Activated CD4-positive, alpha-beta memory T cell treated with anti-CD3 and anti-CD28 coated beads, Interleukin-2, amount 10 ng/mL, durations not matched to agents 7 days and 5 days (primary cell): ENCODE measurements around the gene BHLHA15. TPM values are rescaled to one million over a fixed set of nuclear protein-coding genes. Genes with fewer than 3 reads are reported as not detected.

Source experiments
- CTCF ChIA-PET: fragments of 350-600 bp; sonication (Branson Sonifier 250); formaldehyde crosslinking; loops from one replicate; lab custom pipeline; 2021; ENCODE audit warnings: antibody characterized with exemption, inconsistent platforms; lab: Charles Lee
- POLR2A ChIA-PET: fragments of 350-600 bp; sonication (Branson Sonifier 250); formaldehyde crosslinking; loops from one replicate; lab custom pipeline; 2021; ENCODE audit warnings: antibody characterized with exemption; lab: Charles Lee
- DNase-seq: peaks from one replicate; pipeline ENCODE4 v3.0.0-alpha.2; 2020
- H3K27ac Mint-ChIP-seq: one replicate; pipeline ENCODE4 v1.8.0; 2021; ENCODE audit warnings: mild to moderate bottlenecking, mixed read lengths
- H3K27me3 Mint-ChIP-seq: one replicate; pipeline ENCODE4 v1.8.0; 2021; ENCODE audit warnings: mixed read lengths
- H3K36me3 Mint-ChIP-seq: one replicate; pipeline ENCODE4 v1.8.0; 2021; ENCODE audit warnings: low read depth, mixed read lengths
- H3K4me1 Mint-ChIP-seq: one replicate; pipeline ENCODE4 v1.8.0; 2021; ENCODE audit warnings: mixed read lengths
- H3K4me3 Mint-ChIP-seq: one replicate; pipeline ENCODE4 v1.8.0; 2021; ENCODE audit warnings: mild to moderate bottlenecking, mixed read lengths
- H3K9me3 Mint-ChIP-seq: one replicate; pipeline ENCODE4 v1.8.0; 2021; ENCODE audit warnings: mixed read lengths
- total RNA-seq, 2 experiments: library from RNA; stranded (reverse); gene quantifications; one replicate each; pipeline ENCODE4 v1.2.3, GENCODE V29; 2021

Gene BHLHA15
- total RNA-seq, 2 experiments from 2014 or later = 0.43 TPM

GRCh38 chr7:98236355-98237185 is 25.3 kb downstream of the BHLHA15 start:
- POLR2A ChIA-PET = no interaction called here
- H3K4me1 Mint-ChIP-seq = no peaks in the 10 kb centered on the region
- no peaks in the 10 kb centered on the region for H3K9me3 Mint-ChIP-seq
- CTCF ChIA-PET = no interaction called here
- H3K27ac Mint-ChIP-seq = no peak overlapping the region
- no peaks in the 10 kb centered on the region for H3K27me3 Mint-ChIP-seq
- H3K4me3 Mint-ChIP-seq = no peak overlapping the region
- peaks cover 40% of the 10 kb centered on the region for H3K36me3 Mint-ChIP-seq
- DNase-seq = no peak

GRCh38 chr7:98238076-98238475 is 26.8 kb downstream of the BHLHA15 start:
- no peak overlapping the region for H3K27ac Mint-ChIP-seq
- peaks cover 43% of the 10 kb centered on the region for H3K36me3 Mint-ChIP-seq
- ChIA-PET POLR2A (no interaction called here), CTCF (no interaction called here)
- no peaks in the 10 kb centered on the region for H3K9me3 Mint-ChIP-seq
- no peak overlapping the region for H3K4me3 Mint-ChIP-seq
- H3K27me3 Mint-ChIP-seq = no peaks in the 10 kb centered on the region
- no peaks in the 10 kb centered on the region for H3K4me1 Mint-ChIP-seq
- DNase-seq = no peak

- H3K27me3 Mint-ChIP-seq = no peaks in the 10 kb centered on the region
- H3K9me3 Mint-ChIP-seq = no peaks in the 10 kb centered on the region
- POLR2A ChIA-PET = no interaction called here
- H3K36me3 Mint-ChIP-seq = peaks cover 40% of the 10 kb centered on the region
- CTCF ChIA-PET = interaction anchor here (1.1 kb wide), 1 partner anchor 11 kb away, joined by 3 read pairs; no protein-coding TSS in a partner anchor
- H3K4me3 Mint-ChIP-seq = no peak overlapping the region
- H3K27ac Mint-ChIP-seq = no peak overlapping the region
- no peak for DNase-seq
- H3K4me1 Mint-ChIP-seq = no peaks in the 10 kb centered on the region
Measured at GRCh38 chr7:98238976-98239375, 27.7 kb downstream of the BHLHA15 start.

- H3K36me3 Mint-ChIP-seq = peaks cover 41% of the 10 kb centered on the region
- ChIA-PET POLR2A (interaction anchor here (0.9 kb wide), 1 partner anchor 10 kb away, joined by 5 read pairs; no protein-coding TSS in a partner anchor), CTCF (no interaction called here)
- H3K27me3 Mint-ChIP-seq = no peaks in the 10 kb centered on the region
- H3K4me3 Mint-ChIP-seq = no peak overlapping the region
- no peaks in the 10 kb centered on the region for H3K9me3 Mint-ChIP-seq
- H3K4me1 Mint-ChIP-seq = no peaks in the 10 kb centered on the region
- no peak overlapping the region for H3K27ac Mint-ChIP-seq
- DNase-seq = peak; percentile 23
Measured at GRCh38 chr7:98240961-98241673, 29.9 kb downstream of the BHLHA15 start.

- DNase-seq = no peak
- CTCF ChIA-PET = no interaction called here
- Mint-ChIP-seq H3K27me3 (no peaks in the 10 kb centered on the region), H3K9me3 (no peaks in the 10 kb centered on the region), H3K4me1 (no peaks in the 10 kb centered on the region), H3K4me3 (no peak overlapping the region), H3K27ac (no peak overlapping the region), H3K36me3 (peaks cover 38% of the 10 kb centered on the region)
- POLR2A ChIA-PET = interaction anchor here (0.9 kb wide), 1 partner anchor 9 kb away, joined by 5 read pairs; no protein-coding TSS in a partner anchor
Measured at GRCh38 chr7:98241674-98242241, 30.5 kb downstream of the BHLHA15 start.

- POLR2A ChIA-PET = interaction anchor here (0.9 kb wide), 1 partner anchor 8 kb away, joined by 5 read pairs; no protein-coding TSS in a partner anchor
- Mint-ChIP-seq H3K9me3 (no peaks in the 10 kb centered on the region), H3K4me1 (no peaks in the 10 kb centered on the region), H3K27me3 (no peaks in the 10 kb centered on the region), H3K27ac (no peak overlapping the region), H3K36me3 (peaks cover 39% of the 10 kb centered on the region), H3K4me3 (no peak overlapping the region)
- CTCF ChIA-PET = no interaction called here
- no peak for DNase-seq
Measured at GRCh38 chr7:98242342-98242741, 31.1 kb downstream of the BHLHA15 start.

GRCh38 chr7:98242934-98243333 is 31.7 kb downstream of the BHLHA15 start:
- H3K9me3 Mint-ChIP-seq = no peaks in the 10 kb centered on the region
- POLR2A ChIA-PET = no interaction called here
- no peak for DNase-seq
- no peak overlapping the region for H3K4me3 Mint-ChIP-seq
- no peaks in the 10 kb centered on the region for H3K27me3 Mint-ChIP-seq
- CTCF ChIA-PET = no interaction called here
- peaks cover 41% of the 10 kb centered on the region for H3K36me3 Mint-ChIP-seq
- H3K4me1 Mint-ChIP-seq = peaks cover 1% of the 10 kb centered on the region
- no peak overlapping the region for H3K27ac Mint-ChIP-seq

GRCh38 chr7:98244871-98245270 is 33.6 kb downstream of the BHLHA15 start:
- no peaks in the 10 kb centered on the region for H3K9me3 Mint-ChIP-seq
- CTCF ChIA-PET = no interaction called here
- H3K27me3 Mint-ChIP-seq = no peaks in the 10 kb centered on the region
- POLR2A ChIA-PET = no interaction called here
- H3K4me1 Mint-ChIP-seq = peaks cover 17% of the 10 kb centered on the region
- no peak overlapping the region for H3K27ac Mint-ChIP-seq
- no peak overlapping the region for H3K4me3 Mint-ChIP-seq
- DNase-seq = no peak
- peaks cover 37% of the 10 kb centered on the region for H3K36me3 Mint-ChIP-seq

GRCh38 chr7:98248156-98248555 is 36.9 kb downstream of the BHLHA15 start:
- Mint-ChIP-seq H3K36me3 (peaks cover 29% of the 10 kb centered on the region), H3K4me1 (peaks cover 39% of the 10 kb centered on the region), H3K9me3 (no peaks in the 10 kb centered on the region), H3K4me3 (no peak overlapping the region), H3K27ac (peak overlapping the region; percentile 63), H3K27me3 (no peaks in the 10 kb centered on the region)
- CTCF ChIA-PET = no interaction called here
- POLR2A ChIA-PET = no interaction called here
- no peak for DNase-seq

- ChIA-PET POLR2A (no interaction called here), CTCF (interaction anchor here (0.7 to 1.7 kb wide), 2 partner anchors 143 to 215 kb away, joined by 3 to 5 read pairs; no protein-coding TSS in a partner anchor)
- peak overlapping the region; percentile 37 for H3K4me3 Mint-ChIP-seq
- no peaks in the 10 kb centered on the region for H3K27me3 Mint-ChIP-seq
- DNase-seq = no peak
- peaks cover 43% of the 10 kb centered on the region for H3K4me1 Mint-ChIP-seq
- H3K27ac Mint-ChIP-seq = peak overlapping the region; percentile 99
- peaks cover 29% of the 10 kb centered on the region for H3K36me3 Mint-ChIP-seq
- H3K9me3 Mint-ChIP-seq = no peaks in the 10 kb centered on the region
Measured at GRCh38 chr7:98249106-98249505, 37.9 kb downstream of the BHLHA15 start.

- ChIA-PET POLR2A (interaction anchor here (0.8 to 3.1 kb wide), 17 partner anchors 9 to 629 kb away, joined by 3 to 33 read pairs (median 4); partner anchors contain the start of genes BRI3 and TRRAP), CTCF (interaction anchor here (0.6 to 2.2 kb wide), 7 partner anchors 9 to 230 kb away, joined by 3 to 9 read pairs (median 4); no protein-coding TSS in a partner anchor)
- H3K36me3 Mint-ChIP-seq = peaks cover 28% of the 10 kb centered on the region
- no peaks in the 10 kb centered on the region for H3K9me3 Mint-ChIP-seq
- no peaks in the 10 kb centered on the region for H3K27me3 Mint-ChIP-seq
- H3K4me1 Mint-ChIP-seq = peaks cover 53% of the 10 kb centered on the region
- DNase-seq = peak; percentile 66
- peak overlapping the region; percentile 99 for H3K27ac Mint-ChIP-seq
- peak overlapping the region; percentile 95 for H3K4me3 Mint-ChIP-seq
Measured at GRCh38 chr7:98250789-98251188, 39.5 kb downstream of the BHLHA15 start.

GRCh38 chr7:98251231-98251600 is 40.0 kb downstream of the BHLHA15 start:
- peaks cover 57% of the 10 kb centered on the region for H3K4me1 Mint-ChIP-seq
- ChIA-PET POLR2A (interaction anchor here (0.8 to 3.1 kb wide), 16 partner anchors 9 to 628 kb away, joined by 3 to 33 read pairs (median 4); partner anchors contain the start of genes BRI3 and TRRAP), CTCF (interaction anchor here (1.0 to 2.2 kb wide), 3 partner anchors 49 to 230 kb away, joined by 3 to 9 read pairs (median 7); no protein-coding TSS in a partner anchor)
- peak overlapping the region; percentile 99 for H3K27ac Mint-ChIP-seq
- peaks cover 29% of the 10 kb centered on the region for H3K36me3 Mint-ChIP-seq
- DNase-seq = peak; percentile 59
- H3K9me3 Mint-ChIP-seq = no peaks in the 10 kb centered on the region
- no peaks in the 10 kb centered on the region for H3K27me3 Mint-ChIP-seq
- peak overlapping the region; percentile 95 for H3K4me3 Mint-ChIP-seq
